ENCODE results near the gene DTWD1. TPM values are rescaled to one million over a fixed set of nuclear protein-coding genes. Genes with fewer than 3 reads are reported as not detected.
"Not testable (repeated sequence)": the region's sequence is repeated elsewhere in the genome, so short reads cannot be mapped to it uniquely, and the experiment has no call there.

Gene DTWD1
- 10 to 100 TPM; 12.5 to 13.4 TPM for total RNA-seq

GRCh38 chr15:49620658-49621368 lies at the start of gene DTWD1, which contains the start of gene FAM227B:
Gene DTWD1, plus strand, starts transcription at chr15:49621048. Its CDS starts 4,120 bp downstream, at chr15:49625168.
Gene FAM227B, minus strand, starts transcription at chr15:49620818. Its CDS starts 5,647 bp downstream, at chr15:49615171.
- H3K4me1 Mint-ChIP-seq: peaks cover 31% of the 10 kb centered on the region
- ChIA-PET POLR2A (interaction anchor here (0.6 to 1.5 kb wide), 5 partner anchors 19 to 743 kb away, joined by 3 to 8 read pairs (median 3); partner anchors contain the start of genes COPS2, EID1, GABPB1 and GALK2), CTCF (interaction anchor here (0.9 to 1.2 kb wide), 2 partner anchors 119 to 382 kb away, joined by 3 to 4 read pairs; no protein-coding TSS in a partner anchor)
- H3K27me3 Mint-ChIP-seq: no peaks in the 10 kb centered on the region
- H3K9me3 Mint-ChIP-seq: peaks cover 6% of the 10 kb centered on the region
- H3K4me3 Mint-ChIP-seq: peak within 1 kb of the TSS; percentile 88
- DNase-seq: peak; percentile 95
- peaks cover 14% of the 10 kb centered on the region for H3K36me3 Mint-ChIP-seq (ENCODE audit: low read depth)
- peak within 1 kb of the TSS; percentile 85 for H3K27ac Mint-ChIP-seq

- DNase-seq: no peak
- H3K27me3 Mint-ChIP-seq: peaks cover 3% of the 10 kb centered on the region
- no peaks in the 10 kb centered on the region for H3K36me3 Mint-ChIP-seq (ENCODE audit: low read depth)
- no peak overlapping the region for H3K4me3 Mint-ChIP-seq
- H3K4me1 Mint-ChIP-seq: peaks cover 2% of the 10 kb centered on the region
- ChIA-PET POLR2A (no interaction called here), CTCF (no interaction called here)
- H3K9me3 Mint-ChIP-seq: peaks cover 2% of the 10 kb centered on the region
- no peak overlapping the region for H3K27ac Mint-ChIP-seq
Measured at GRCh38 chr15:49573421-49573820, 47.4 kb upstream of the DTWD1 start.

GRCh38 chr15:49589030-49589429 lies 31.8 kb upstream of the DTWD1 start:
- DNase-seq: no peak
- H3K4me1 Mint-ChIP-seq: peaks cover 2% of the 10 kb centered on the region
- no peak overlapping the region for H3K4me3 Mint-ChIP-seq
- no peak overlapping the region for H3K27ac Mint-ChIP-seq
- no peaks in the 10 kb centered on the region for H3K36me3 Mint-ChIP-seq (ENCODE audit: low read depth)
- H3K27me3 Mint-ChIP-seq: no peaks in the 10 kb centered on the region
- H3K9me3 Mint-ChIP-seq: peaks cover 7% of the 10 kb centered on the region
- ChIA-PET CTCF (no interaction called here), POLR2A (no interaction called here)

- H3K27ac Mint-ChIP-seq; H3K4me1 Mint-ChIP-seq; DNase-seq; CTCF ChIA-PET; POLR2A ChIA-PET; H3K4me3 Mint-ChIP-seq; H3K27me3 Mint-ChIP-seq; H3K36me3 Mint-ChIP-seq (ENCODE audit: low read depth): not testable (repeated sequence)
- H3K9me3 Mint-ChIP-seq: peaks cover 13% of the 10 kb centered on the region
Measured at GRCh38 chr15:49592829-49593316, 28.0 kb upstream of the DTWD1 start.

GRCh38 chr15:49604625-49605409 lies 16.0 kb upstream of the DTWD1 start:
- POLR2A ChIA-PET: no interaction called here
- H3K27ac Mint-ChIP-seq: no peak overlapping the region
- H3K27me3 Mint-ChIP-seq: no peaks in the 10 kb centered on the region
- H3K4me1 Mint-ChIP-seq: no peaks in the 10 kb centered on the region
- peaks cover 3% of the 10 kb centered on the region for H3K9me3 Mint-ChIP-seq
- no peak overlapping the region for H3K4me3 Mint-ChIP-seq
- peaks cover 2% of the 10 kb centered on the region for H3K36me3 Mint-ChIP-seq (ENCODE audit: low read depth)
- CTCF ChIA-PET: no interaction called here
- no peak for DNase-seq

- H3K36me3 Mint-ChIP-seq (ENCODE audit: low read depth): peaks cover 2% of the 10 kb centered on the region
- H3K27me3 Mint-ChIP-seq: no peaks in the 10 kb centered on the region
- H3K4me1 Mint-ChIP-seq: no peaks in the 10 kb centered on the region
- H3K9me3 Mint-ChIP-seq: peaks cover 3% of the 10 kb centered on the region
- ChIA-PET POLR2A (no interaction called here), CTCF (no interaction called here)
- no peak for DNase-seq
- H3K27ac Mint-ChIP-seq: no peak overlapping the region
- no peak overlapping the region for H3K4me3 Mint-ChIP-seq
Measured at GRCh38 chr15:49605588-49605987, 15.3 kb upstream of the DTWD1 start.

- ChIA-PET POLR2A (no interaction called here), CTCF (no interaction called here)
- Mint-ChIP-seq H3K27ac (no peak overlapping the region), H3K36me3 (ENCODE audit: low read depth) (no peaks in the 10 kb centered on the region), H3K4me1 (no peaks in the 10 kb centered on the region), H3K4me3 (no peak overlapping the region), H3K27me3 (no peaks in the 10 kb centered on the region), H3K9me3 (no peaks in the 10 kb centered on the region)
- no peak for DNase-seq
Measured at GRCh38 chr15:49606594-49606993, 14.3 kb upstream of the DTWD1 start.

GRCh38 chr15:49610157-49610918 lies 10.5 kb upstream of the DTWD1 start:
- H3K36me3 Mint-ChIP-seq (ENCODE audit: low read depth): peaks cover 11% of the 10 kb centered on the region
- DNase-seq: no peak
- POLR2A ChIA-PET: no interaction called here
- no peak overlapping the region for H3K4me3 Mint-ChIP-seq
- CTCF ChIA-PET: no interaction called here
- no peaks in the 10 kb centered on the region for H3K4me1 Mint-ChIP-seq
- H3K27ac Mint-ChIP-seq: no peak overlapping the region
- H3K27me3 Mint-ChIP-seq: no peaks in the 10 kb centered on the region
- peaks cover 12% of the 10 kb centered on the region for H3K9me3 Mint-ChIP-seq

GRCh38 chr15:49612240-49612639 lies 8.6 kb upstream of the DTWD1 start:
- DNase-seq, H3K27ac Mint-ChIP-seq, H3K27me3 Mint-ChIP-seq, POLR2A ChIA-PET, H3K4me1 Mint-ChIP-seq, H3K4me3 Mint-ChIP-seq, CTCF ChIA-PET: not testable (repeated sequence)
- Mint-ChIP-seq H3K9me3 (peaks cover 16% of the 10 kb centered on the region), H3K36me3 (ENCODE audit: low read depth) (peaks cover 18% of the 10 kb centered on the region)

GRCh38 chr15:49619226-49619625 lies 1.6 kb upstream of the DTWD1 start:
- H3K9me3 Mint-ChIP-seq: peaks cover 14% of the 10 kb centered on the region
- POLR2A ChIA-PET: interaction anchor here (1.2 kb wide), 1 partner anchor 449 kb away, joined by 3 read pairs; the partner anchor contains the start of gene GALK2
- peaks cover 16% of the 10 kb centered on the region for H3K36me3 Mint-ChIP-seq (ENCODE audit: low read depth)
- H3K4me1 Mint-ChIP-seq: peaks cover 31% of the 10 kb centered on the region
- H3K27ac Mint-ChIP-seq: no peak overlapping the region
- DNase-seq: no peak
- H3K4me3 Mint-ChIP-seq: no peak overlapping the region
- CTCF ChIA-PET: no interaction called here
- no peaks in the 10 kb centered on the region for H3K27me3 Mint-ChIP-seq

GRCh38 chr15:49620199-49620598 lies 649 bp upstream of the DTWD1 start:
- H3K9me3 Mint-ChIP-seq: peaks cover 6% of the 10 kb centered on the region
- H3K27ac Mint-ChIP-seq: peak overlapping the region; percentile 85
- H3K27me3 Mint-ChIP-seq: no peaks in the 10 kb centered on the region
- no peak for DNase-seq
- ChIA-PET CTCF (interaction anchor here (0.9 kb wide), 1 partner anchor 120 kb away, joined by 4 read pairs; no protein-coding TSS in a partner anchor), POLR2A (interaction anchor here (1.0 to 1.5 kb wide), 3 partner anchors 450 to 742 kb away, joined by 3 to 8 read pairs (median 3); partner anchors contain the start of genes EID1, GABPB1 and GALK2)
- peak overlapping the region; percentile 88 for H3K4me3 Mint-ChIP-seq
- peaks cover 31% of the 10 kb centered on the region for H3K4me1 Mint-ChIP-seq
- H3K36me3 Mint-ChIP-seq (ENCODE audit: low read depth): peaks cover 13% of the 10 kb centered on the region

GRCh38 chr15:49621401-49621811 lies 558 bp downstream of the DTWD1 start:
- DNase-seq: no peak
- ChIA-PET CTCF (interaction anchor here (1.2 kb wide), 1 partner anchor 381 kb away, joined by 3 read pairs; no protein-coding TSS in a partner anchor), POLR2A (interaction anchor here (0.6 to 1.5 kb wide), 5 partner anchors 19 to 743 kb away, joined by 3 to 8 read pairs (median 3); partner anchors contain the start of genes COPS2, EID1, GABPB1 and GALK2)
- H3K27ac Mint-ChIP-seq: peak overlapping the region; percentile 85
- peak overlapping the region; percentile 88 for H3K4me3 Mint-ChIP-seq
- peaks cover 10% of the 10 kb centered on the region for H3K36me3 Mint-ChIP-seq (ENCODE audit: low read depth)
- no peaks in the 10 kb centered on the region for H3K27me3 Mint-ChIP-seq
- H3K4me1 Mint-ChIP-seq: peaks cover 31% of the 10 kb centered on the region
- peaks cover 4% of the 10 kb centered on the region for H3K9me3 Mint-ChIP-seq
